GM19468 (cell line): ENCODE results near the gene TECPR2.

Experiments
- ATAC-seq: cut with Tn5 transposase; IDR thresholded peaks from one replicate; pipeline ENCODE4 v1.9.1; 2021; ENCODE audit warnings: mild to moderate bottlenecking, moderate library complexity, moderate number of reproducible peaks; ENCODE audit not compliant: unreplicated experiment; ENCODE audit errors: extremely low read depth

TECPR2 gene, protein sequence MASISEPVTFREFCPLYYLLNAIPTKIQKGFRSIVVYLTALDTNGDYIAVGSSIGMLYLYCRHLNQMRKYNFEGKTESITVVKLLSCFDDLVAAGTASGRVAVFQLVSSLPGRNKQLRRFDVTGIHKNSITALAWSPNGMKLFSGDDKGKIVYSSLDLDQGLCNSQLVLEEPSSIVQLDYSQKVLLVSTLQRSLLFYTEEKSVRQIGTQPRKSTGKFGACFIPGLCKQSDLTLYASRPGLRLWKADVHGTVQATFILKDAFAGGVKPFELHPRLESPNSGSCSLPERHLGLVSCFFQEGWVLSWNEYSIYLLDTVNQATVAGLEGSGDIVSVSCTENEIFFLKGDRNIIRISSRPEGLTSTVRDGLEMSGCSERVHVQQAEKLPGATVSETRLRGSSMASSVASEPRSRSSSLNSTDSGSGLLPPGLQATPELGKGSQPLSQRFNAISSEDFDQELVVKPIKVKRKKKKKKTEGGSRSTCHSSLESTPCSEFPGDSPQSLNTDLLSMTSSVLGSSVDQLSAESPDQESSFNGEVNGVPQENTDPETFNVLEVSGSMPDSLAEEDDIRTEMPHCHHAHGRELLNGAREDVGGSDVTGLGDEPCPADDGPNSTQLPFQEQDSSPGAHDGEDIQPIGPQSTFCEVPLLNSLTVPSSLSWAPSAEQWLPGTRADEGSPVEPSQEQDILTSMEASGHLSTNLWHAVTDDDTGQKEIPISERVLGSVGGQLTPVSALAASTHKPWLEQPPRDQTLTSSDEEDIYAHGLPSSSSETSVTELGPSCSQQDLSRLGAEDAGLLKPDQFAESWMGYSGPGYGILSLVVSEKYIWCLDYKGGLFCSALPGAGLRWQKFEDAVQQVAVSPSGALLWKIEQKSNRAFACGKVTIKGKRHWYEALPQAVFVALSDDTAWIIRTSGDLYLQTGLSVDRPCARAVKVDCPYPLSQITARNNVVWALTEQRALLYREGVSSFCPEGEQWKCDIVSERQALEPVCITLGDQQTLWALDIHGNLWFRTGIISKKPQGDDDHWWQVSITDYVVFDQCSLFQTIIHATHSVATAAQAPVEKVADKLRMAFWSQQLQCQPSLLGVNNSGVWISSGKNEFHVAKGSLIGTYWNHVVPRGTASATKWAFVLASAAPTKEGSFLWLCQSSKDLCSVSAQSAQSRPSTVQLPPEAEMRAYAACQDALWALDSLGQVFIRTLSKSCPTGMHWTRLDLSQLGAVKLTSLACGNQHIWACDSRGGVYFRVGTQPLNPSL (N-terminal part only)

DNA sequence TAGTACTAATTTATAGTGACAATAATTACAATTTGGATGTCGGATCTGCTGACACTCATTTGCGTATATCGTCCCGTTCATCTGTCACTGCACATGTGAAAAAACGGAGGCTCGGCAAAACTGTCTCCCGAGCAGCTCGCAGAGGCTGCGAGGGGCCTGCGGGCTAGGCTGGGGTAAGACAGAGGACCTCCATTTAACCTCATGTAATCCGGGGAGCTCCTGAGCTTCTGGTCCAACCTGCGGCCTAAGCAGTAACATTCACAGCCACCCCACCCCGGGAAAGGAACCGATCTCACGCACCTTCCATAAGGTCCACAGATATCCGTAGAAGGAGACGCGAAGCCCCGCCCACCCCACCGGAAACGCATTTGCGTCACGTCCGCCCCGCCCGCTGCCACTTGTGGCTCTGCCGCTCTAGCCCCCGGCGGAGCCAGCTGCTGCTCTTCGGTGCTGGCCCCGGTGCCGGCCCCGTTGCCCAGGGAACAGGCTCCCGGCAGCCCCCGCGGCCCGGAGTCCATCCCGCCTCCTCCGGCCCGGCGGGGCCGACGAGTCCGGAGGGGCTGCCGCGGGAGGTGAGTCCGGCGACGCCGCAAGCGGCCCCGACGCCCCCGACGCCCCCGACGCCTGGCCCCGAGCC is at the start of gene TECPR2, which contains the start of gene CINP:
TSS of gene TECPR2 (plus strand) at position 397 of the 637 bp plus-strand sequence. CDS start 13,781 bp downstream, outside the sequence.
TSS of gene CINP (minus strand) at position 346 of the 637 bp plus-strand sequence. CDS start at position 307, 39 bp downstream.
- ATAC-seq = peak; percentile 54

DNA sequence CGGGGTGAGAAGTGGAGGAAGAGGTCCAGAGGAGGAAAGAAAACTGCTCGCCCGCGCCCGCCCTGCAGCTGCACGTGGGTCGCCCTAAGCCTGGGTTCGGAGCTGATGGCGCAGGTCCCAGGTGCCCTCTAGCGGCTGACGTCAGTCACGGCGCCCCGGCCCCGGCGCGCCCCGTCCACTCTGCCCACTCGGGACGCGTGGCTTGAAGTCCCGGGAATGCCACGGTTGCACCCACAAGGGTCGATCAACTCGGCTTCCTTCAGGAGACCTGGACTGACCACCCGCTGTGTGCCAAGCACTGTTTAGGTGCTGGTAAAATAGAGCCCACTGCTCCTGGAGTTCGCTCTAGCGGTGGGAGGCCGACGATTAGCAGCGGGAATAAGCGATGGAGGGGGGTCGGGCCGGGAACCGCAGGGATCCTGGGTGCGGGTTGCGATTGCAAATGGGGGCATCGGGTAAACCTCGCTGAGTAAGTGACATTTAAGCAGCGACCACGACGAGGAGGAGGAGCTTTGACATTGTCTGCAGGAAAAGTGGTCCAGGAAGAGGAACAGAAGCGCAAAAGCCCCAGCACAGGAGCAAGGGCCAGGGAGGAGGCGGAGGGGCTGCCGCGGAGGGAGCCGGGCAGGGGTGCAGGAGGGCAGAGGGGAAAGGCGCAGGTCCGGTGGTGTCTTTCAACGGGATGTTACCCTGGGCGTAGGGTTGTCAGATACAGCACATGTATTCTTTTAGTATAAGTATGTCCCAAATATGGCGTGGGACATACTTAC is 48.3 kb upstream of the TECPR2 start:
- ATAC-seq = peak; percentile 44

DNA sequence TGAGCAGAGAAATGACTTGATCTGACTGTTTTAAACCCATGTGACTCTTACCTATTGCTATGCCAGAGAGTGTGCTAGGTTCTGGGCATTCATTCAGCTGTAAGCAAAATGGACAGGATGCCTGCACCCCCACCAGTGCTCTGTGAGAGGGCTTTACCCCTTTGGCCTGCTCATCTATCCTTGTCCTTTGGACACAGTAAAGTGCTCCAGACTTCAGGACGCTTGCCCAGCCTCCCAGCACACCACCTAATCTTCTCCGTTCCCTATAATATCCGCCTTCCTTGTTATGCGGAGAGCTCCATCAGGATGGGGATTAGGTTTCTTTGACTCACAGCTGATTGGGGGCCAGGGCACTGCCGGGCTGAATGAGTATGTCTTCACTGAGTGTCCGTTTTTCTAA is 47.6 kb upstream of the TECPR2 start:
- ATAC-seq = no peak

DNA sequence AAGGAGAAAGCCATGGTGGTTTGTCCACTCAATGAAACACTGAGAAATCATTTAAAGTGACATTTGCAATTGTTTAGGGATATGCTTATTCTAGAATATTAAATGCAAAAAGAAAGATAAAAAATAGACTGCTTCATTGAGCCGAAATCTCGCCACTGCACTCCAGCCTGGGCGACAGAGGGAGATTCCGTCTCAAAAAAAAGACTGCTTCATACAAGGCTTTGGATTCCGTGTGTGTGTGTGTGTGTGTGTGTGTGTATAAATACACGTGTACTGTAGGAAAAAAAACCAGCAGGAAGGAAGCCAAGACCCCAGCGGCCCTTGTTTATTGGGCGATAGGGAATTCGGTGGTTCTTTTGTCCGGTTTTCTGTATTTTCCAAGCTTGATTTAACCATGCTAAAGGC is 46.4 kb upstream of the TECPR2 start:
- ATAC-seq = no peak

DNA sequence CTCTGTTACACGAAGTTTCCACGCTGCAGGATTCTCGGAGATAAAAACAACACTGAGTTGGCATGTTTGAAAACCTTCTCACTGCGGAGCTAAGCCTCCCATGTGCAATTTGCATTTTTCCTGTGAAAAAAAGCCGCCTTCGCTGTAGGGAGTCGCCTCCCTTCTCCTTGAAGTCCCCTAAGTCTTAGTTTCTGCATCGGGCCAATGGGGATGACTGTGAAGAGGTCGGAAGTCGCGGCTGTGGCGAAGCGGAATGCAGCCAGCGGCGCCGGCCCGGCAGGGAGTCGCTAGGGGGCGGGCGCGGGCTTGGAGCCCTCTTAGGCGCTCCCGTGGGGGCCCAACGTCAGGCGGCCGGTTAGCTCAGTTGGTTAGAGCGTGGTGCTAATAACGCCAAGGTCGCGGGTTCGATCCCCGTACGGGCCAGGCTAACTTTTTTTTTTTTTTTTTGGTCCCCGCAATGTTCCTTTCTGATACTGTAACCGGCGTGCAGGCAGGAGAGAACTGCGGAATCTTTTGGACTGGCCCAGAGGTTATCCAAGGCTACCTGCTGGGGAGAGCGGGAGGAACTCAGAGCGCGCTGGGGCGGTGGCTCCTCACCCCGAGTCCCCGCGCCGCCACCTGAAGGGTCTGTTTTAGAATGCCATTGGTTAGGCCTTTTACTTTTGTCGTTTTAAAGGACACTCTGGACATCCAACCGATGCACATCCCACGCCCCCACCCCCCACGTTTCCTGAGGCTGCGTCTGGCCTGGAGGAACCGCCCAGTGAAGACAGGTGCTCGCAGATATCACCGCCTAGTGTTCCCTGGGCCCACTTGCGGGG is 45.8 kb upstream of the TECPR2 start:
- peak; percentile 16 for ATAC-seq

DNA sequence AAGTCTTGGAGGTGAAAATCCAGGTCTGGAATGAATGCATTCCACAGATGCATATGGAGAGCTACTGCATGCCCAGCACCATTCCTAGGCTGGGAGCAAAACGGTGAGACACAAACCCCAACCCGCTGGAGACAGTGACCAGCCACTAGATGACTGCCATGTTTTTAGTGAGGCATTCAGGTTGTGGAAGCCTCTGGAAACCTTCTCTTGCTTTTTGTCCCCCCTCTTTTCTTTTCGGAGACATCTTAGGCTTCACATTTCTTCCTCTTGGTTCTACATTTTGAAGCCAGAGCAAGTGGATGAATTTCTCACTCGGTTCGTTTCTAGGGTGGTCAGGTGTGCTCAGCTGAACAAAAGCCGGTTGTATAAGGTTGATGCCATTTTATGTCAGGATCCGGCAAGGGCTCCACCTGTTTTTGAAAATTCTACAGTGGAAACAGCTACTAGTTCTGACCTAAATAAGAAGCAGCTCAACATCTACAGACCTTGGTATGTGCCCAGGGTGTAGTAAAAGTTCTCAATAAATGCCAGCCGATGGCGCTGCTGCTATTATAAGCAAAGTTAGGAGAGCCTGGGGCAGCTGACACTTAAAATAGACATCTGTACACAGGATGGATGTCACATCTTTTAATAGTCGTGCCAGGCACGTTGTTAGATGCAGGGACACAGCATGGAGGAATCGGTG is 45.0 kb upstream of the TECPR2 start:
- no peak for ATAC-seq

DNA sequence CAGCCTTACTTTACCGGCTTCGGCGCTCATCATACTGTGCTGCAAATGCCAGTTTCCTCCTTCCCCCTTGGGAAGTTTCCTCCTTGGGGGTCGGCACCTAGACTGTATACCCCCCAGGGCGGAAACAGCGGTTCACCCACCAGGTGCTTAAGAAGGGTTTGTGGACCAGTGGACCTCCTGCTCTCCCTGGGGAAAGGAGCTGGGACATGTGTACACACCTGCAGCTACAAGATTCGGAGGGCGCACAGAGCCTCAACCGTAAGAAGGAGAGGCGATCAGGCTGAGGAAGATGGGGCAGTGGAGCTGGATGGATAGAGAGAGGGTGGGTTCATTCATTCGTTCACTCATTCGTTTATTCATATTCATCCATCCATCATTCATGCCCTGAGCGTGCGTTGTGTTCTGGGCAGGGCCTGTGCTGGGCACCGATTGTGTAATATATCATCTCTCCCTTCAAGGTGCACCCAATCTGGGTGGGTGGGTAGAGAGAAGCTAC is 43.9 kb upstream of the TECPR2 start:
- no peak for ATAC-seq

DNA sequence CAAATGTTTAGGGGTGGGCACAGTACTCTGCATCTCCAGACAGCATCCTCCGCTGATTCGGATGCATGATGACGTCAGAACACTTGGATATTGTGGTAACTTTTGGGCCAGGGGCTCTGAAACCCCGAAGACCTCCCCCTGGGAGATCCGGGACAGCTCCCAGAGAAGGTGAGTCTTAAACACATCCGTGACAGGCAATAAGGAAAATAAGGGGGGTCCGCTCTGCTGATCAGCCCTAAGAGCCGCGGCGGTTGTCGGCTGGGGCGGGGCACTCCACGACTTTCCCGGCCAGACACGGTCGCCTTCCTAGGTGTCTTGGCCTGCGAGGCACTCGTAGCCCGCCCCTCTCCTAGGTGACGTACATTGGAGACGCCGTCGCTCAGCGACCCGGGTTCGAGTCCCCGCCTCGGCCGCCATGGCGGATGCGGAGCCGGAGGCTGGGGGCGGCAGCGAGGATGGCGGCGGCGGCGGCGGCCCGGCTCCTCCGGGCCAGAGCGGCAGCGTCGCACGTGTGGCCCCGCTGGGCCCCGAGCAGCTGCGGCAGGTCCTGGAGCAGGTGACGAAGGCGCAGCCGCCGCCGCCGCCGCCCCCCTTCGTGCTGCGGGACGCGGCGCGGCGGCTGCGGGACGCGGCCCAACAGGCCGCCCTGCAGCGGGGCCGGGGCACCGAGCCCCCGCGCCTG is 43.2 kb upstream of the TECPR2 start, which contains the start of gene ZNF839:
TSS of gene ZNF839 (plus strand) at position 396 of the 682 bp plus-strand sequence. CDS start at position 416, 20 bp downstream.
- ATAC-seq = peak; percentile 63

DNA sequence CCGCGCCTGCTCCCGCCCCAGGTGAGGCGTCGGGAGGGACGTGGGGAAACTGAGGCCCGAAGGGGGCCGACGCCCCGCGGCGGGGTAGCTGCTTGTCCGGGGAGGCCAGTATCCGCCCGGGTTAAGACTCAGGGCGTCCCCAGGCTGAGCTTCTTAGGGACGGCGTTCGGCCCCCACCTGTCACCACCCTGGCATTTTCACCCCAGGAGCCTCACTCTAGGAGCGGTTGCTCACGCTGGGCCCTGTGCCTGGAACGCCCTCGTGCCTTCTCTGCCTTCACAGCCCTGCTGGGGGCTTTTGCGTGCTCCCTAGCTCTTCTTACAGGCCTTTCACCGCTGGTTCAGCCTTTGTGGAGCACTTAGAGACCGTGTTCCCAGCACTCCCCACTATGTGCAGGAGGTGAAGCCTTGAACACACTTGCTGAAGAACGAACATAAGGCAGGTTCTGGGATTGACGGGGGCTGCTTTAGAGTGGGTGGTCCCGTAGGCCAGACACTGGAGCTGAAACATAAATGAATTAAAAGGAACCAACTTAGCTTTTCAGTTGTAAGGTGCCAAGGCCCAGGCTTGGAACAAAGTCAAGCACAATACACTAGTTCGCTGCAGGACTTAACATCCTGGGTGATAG is 42.6 kb upstream of the TECPR2 start:
- ATAC-seq = no peak

DNA sequence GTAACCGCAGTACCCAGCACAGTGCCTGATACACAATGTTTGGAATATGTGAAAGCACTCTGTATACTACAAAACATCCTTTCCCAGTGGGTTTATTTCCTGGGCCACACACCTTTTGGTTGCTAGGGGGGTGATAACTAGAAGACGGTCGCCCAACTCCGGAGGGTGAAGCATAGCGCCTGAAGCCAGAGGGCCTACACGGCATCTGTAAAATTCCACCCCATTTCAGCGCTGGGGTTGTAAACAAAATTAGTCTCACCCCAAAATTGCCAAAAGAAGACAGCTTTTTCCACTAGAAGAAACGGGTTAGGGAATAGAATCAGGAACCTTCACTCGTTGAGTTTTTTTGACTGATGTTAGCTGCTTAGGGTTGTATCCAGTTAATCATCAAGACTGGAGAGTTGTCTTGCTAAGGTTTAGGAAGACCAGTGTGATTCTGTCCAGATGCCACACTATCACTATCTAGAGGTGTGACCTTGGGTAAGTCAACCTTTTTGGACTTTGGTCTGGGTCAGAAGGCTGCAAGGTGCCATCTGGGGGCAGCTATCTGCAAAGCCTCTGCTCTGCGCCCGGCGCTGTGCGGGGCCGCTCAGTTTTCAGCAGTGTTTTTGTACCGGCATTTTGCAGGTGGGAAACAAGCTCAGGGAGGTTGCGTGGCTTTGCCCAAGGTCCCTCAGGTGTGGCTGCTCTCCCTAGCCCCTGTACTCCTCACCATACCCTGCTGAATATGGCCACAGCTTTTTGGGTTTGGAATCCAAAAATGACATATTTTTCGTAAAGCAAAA is 41.9 kb upstream of the TECPR2 start:
- no peak for ATAC-seq

DNA sequence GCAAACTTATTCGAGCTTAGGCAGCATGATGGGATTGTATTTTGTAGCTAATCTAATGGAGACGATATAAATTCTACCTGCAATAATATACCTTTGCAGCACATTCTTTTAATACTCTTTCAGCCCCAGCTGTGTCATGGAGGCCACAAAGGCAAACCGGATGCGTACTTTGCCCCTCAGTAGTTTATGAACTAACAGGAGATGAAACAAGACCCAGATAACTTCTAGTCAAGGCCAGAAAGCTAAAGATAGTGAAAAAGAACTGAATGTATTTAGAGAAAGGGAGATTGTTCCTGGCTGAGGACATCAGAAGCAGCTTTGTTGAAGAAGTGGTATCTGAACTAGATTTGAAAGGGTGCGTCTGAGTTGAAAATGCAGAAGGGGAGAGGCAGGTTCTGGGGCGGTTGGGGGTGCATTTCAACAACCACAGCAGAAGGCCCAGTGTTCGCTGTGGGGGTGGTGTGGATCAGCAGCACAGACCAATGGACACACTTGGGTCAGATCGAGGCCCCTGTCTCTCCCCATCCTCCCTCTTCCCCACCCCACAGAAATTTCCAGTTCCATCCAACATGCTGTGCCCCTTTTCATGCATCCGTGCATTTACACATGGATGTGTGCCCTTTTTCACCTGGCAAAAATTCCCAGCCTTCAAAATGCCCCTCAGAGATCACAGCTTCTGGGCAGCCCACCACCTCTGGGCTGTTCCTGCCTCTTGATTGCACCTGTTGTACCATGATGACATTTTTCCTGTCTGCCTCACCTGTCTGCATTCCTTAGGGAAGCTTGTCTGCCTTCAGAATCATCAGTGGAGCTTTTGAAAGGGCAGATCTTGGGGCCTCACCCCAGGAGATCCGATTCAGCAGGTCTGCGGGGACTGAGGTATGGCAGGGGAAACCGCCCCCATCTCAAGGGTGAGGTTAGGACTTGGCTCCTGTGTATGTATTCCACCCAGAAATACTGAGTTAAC is 41.0 kb upstream of the TECPR2 start:
- no peak for ATAC-seq

DNA sequence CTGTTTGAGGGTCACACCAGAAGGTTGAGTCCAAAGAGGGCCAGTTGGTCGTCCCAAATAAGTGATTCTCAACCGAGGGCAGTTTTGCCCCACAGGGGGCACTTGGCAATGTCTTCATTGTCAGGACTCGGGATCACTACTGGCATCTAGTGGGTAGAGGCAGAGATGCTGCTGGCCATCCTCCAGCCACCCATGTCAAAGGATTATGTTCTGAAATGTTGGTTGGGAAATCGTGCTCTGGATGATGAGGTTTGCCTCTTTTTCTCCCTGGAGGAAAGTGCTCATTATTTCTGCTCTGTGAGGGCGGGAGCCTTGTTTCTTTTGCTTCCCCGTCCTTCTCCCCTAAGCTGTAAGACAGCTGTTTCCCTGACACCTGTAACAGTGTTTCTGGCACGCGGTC is 39.6 kb upstream of the TECPR2 start:
- ATAC-seq = no peak

DNA sequence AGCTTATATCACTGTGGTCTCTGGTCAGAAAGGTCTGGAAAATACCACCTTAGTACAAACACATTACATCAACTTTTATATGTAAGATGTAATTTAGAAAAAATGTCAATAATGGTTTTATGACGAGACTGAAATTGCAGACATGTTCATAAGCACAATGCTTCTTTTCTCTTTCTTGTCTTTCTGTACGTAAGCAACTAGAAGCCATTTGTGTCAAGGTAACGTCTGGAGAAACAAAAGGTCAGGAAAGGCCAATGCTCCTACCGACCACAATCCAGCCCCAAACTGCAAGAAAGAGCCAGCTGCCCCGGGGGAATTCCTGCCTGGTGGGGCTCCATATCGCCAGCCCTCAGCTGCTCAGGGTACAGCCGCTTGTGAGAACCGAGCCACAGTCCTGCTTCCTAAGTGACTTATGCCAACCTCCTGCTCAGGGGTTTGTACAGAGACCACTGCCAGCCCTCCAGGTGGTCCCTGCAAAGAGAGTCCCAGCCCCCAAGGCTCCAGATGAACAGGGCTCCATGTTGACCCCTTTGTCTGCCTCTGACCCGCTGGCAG is 36.9 kb upstream of the TECPR2 start:
- no peak for ATAC-seq

DNA sequence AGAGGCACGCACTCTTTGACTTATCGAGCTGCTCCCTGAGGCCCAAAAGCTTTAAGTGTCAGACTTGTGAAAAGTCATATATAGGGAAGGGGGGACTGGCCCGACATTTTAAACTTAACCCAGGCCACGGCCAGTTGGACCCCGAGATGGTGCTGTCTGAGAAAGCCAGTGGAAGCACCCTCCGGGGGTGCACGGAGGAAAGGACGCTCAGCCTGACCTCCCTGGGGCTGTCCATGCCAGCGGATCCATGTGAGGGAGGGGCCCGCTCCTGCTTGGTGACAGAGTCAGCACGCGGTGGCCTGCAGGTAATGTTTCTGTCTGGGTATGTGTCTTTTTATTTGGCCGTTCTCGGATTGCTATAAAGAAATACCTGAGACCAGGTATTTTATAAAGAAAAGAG is 36.2 kb upstream of the TECPR2 start:
- ATAC-seq = no peak
